ENCODE data around the gene TTLL10.
A peak's percentile ranks its signal among the peaks of the same experiment; 100 is the strongest.

DNA sequence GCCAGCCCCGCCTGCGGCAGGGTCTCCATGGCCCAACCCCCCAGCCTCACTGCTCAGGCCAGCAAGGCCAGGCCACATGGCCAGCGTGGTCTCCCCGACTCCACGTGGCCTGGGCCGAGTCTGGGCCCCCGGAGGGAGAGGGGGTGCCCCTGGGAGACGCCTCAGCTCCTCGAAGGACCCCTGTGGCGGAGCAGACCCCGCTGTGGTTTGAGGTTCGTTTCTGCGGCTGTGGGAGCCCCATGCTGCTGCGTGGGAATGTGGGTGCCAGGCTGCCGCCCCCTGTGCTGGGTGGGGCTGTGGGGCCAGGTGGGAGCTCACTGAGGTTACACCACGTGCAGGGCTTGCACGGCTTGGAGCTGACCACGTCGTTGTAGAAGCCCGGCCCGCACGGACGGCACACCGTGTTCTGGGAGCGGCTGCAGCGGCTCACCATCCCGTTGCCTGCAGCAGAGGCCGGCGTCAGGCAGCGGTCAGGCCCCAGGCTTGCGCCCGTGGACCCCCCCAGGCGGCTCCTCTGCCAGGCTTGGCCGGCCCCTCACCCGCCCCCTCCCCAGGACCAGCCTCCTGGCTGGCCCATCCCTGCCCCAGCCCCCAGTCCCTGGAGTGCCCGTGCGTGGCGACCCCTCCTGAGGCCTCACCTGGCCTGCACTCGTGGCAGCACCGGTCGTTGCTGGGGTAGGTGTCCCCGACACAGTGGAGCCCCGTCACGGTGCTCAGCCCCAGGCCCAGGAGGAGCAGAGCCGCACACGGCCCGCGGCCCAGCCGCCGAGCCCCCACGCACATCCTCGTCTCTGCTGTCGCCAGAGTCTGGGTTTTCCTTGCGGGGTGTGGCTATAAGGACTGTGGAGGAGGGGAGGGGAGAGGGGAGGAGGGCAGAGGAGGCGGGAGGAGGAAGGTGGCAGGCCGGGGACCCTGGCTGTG is 39.9 kb downstream of the TTLL10 start, which contains the start of gene TNFRSF4:
- TF ChIP-seq, protein P1, sequence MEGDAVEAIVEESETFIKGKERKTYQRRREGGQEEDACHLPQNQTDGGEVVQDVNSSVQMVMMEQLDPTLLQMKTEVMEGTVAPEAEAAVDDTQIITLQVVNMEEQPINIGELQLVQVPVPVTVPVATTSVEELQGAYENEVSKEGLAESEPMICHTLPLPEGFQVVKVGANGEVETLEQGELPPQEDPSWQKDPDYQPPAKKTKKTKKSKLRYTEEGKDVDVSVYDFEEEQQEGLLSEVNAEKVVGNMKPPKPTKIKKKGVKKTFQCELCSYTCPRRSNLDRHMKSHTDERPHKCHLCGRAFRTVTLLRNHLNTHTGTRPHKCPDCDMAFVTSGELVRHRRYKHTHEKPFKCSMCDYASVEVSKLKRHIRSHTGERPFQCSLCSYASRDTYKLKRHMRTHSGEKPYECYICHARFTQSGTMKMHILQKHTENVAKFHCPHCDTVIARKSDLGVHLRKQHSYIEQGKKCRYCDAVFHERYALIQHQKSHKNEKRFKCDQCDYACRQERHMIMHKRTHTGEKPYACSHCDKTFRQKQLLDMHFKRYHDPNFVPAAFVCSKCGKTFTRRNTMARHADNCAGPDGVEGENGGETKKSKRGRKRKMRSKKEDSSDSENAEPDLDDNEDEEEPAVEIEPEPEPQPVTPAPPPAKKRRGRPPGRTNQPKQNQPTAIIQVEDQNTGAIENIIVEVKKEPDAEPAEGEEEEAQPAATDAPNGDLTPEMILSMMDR (IDR thresholded peaks at IDR 0.05; ENCODE audit: low read depth, low read length): no peak
- TF ChIP-seq POLR2A (IDR thresholded peaks at IDR 0.05; ENCODE audit: extremely low read depth, insufficient read length) (no peak), MYC (IDR thresholded peaks at IDR 0.05; ENCODE audit: low read depth, low read length) (peak; percentile 91)
